ENCODE data around the gene TP53AIP1.

DNA sequence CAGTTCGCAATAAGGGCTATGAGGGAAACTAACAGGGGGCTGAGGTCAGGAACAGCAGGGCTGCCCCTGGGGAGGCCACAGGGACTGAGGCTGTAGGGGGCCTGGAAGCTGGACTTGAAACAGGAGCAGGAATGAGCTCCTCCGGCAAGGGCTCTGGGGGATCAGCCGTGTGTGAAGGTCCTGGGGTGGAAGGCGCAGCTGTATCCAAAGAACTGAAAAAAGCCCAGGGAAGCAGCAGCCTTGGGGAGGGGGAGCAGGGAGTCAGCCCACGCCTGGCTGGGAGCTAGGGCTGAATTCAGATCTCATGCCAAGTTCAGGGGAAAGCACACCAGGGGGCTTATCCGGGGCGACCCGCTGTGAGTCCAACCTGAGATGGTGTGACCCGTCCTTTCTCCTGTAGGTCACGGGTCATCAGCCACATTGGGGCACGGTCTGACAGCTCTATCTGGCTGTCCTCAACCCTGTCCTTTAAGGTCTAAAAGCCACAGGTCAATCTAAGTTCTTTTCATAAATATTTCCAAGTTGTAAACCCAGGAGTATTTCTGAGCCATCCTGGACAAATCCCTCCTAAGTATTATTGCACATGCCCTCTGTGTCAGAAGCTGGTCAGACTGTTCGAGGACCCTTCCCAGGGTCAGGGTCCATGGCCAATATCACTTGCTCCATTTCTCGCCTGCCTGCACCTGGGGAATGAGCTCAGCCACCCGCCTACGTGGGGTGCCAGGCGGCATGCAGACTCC, 18.0 kb downstream of the TP53AIP1 start:
- TF ChIP-seq GATA3 (IDR thresholded peaks at IDR 0.05; ENCODE audit: low read depth, low read length) (no peak), GATA2 (IDR thresholded peaks at IDR 0.05; ENCODE audit: low read depth, low read length) (no peak)

Measured in SH-SY5Y (cell line).